ENCODE results near the gene NCOA5.
A peak's percentile ranks its signal among the peaks of the same experiment; 100 is the strongest.

Gene NCOA5

GRCh38 chr20:46013829-46014516 is 75.8 kb downstream of the NCOA5 start:
- peak; percentile 58 for DNase-seq (ENCODE audit: low read depth)

GRCh38 chr20:46013322-46013828 is 76.4 kb downstream of the NCOA5 start:
- no peak for DNase-seq (ENCODE audit: low read depth)

- DNase-seq (ENCODE audit: low read depth), result no peak
These were observed 76.8 kb downstream of the NCOA5 start for GRCh38 chr20:46012921-46013320.

- DNase-seq (ENCODE audit: low read depth), result no peak
These were observed 77.9 kb downstream of the NCOA5 start for GRCh38 chr20:46011631-46012482.
